ENCODE measurements around the gene PLK5. TPM values are rescaled to one million over a fixed set of nuclear protein-coding genes. Genes with fewer than 3 reads are reported as not detected.
A peak's percentile ranks its signal among the peaks of the same experiment; 100 is the strongest.

PLK5 gene
- total and polyA plus RNA-seq, 2 of the 4 experiments (the other 2 are of a cell fraction), result not detected

DNA sequence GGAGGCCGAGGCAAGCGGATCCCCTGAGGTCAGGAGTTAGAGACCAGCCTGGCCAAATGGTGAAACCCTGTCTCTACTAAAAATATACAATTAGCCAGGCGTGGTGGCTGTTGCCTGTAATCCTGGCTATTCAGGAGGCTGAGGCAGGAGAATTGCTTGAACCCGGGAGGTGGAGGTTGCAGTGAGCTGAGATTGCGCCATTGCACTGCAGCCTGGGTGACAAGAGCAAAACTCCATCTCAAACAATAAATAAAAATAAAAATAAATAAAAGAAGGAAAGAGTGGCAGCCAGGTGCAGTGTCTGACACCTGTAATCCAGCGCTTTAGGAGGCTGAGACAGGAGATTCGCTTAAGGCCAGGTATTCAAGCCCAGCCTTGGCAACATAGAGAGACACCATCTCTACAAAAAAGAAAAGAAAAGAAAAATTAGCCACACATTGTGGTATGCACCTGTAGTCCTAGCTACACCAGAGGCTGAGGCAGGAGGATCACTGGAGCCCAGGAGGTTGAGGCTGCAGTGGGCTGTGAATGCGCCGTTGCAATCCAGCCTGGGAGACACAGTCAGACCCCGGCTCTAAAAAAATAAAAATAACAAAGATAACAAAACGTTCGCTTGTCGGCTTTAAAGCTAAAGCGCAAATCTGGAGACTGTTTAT is 21.3 kb upstream of the PLK5 start:
- H3K18ac ChIP-seq (ENCODE audit: low read depth, low read length), result no peak overlapping the region
- no peak overlapping the region for H3K4me3 ChIP-seq (ENCODE audit: insufficient read depth, low read depth, low read length)
- no peaks in the 10 kb centered on the region; the same call in 1 of the 2 replicates for H3K9me1 ChIP-seq (ENCODE audit: insufficient read depth, low read length)
- no peak overlapping the region for H3K23ac ChIP-seq (ENCODE audit: low read depth, low read length)
- H2AK5ac ChIP-seq (ENCODE audit: low read depth, low read length), result no peak overlapping the region
- DNase-seq (no peak), ATAC-seq (ENCODE audit: low read depth) (no peak)
- peaks cover 5% of the 10 kb centered on the region for H3K4me1 ChIP-seq (ENCODE audit: control insufficient read depth, insufficient read depth, low read length)
- H3K27ac ChIP-seq (ENCODE audit: insufficient read depth, low read length), result no peak overlapping the region
- intact Hi-C loops (cut with micrococcal nuclease), result no loop called here
- peaks cover 8% of the 10 kb centered on the region for H3K36me3 ChIP-seq (ENCODE audit: control insufficient read depth, insufficient read depth, low read length)
- H4K91ac ChIP-seq (ENCODE audit: insufficient read depth, low read depth, low read length), result no peak overlapping the region
- no peak overlapping the region for H2BK5ac ChIP-seq (ENCODE audit: low read depth, low read length, poor library complexity, severe bottlenecking)
- peak overlapping the region; percentile 71 for H2AFZ ChIP-seq (replicated peaks; ENCODE audit: low read length, poor library complexity)
- H3K4ac ChIP-seq (ENCODE audit: low read depth, low read length), result no peak overlapping the region
- no peaks in the 10 kb centered on the region; the same call in 1 of the 2 replicates for H4K20me1 ChIP-seq (ENCODE audit: insufficient read depth, low read length)
- H2BK15ac ChIP-seq (ENCODE audit: low read depth, low read length), result no peak overlapping the region
- no TSS peak for BruUV-seq (replicated peaks)
- H3K79me1 ChIP-seq (ENCODE audit: low read depth in 1 of 2, low read length in 2 of 2), result no peaks in the 10 kb centered on the region
- peak overlapping the region; percentile 52 for H3K4me2 ChIP-seq (ENCODE audit: low read depth, low read length)
- no peaks in the 10 kb centered on the region for H3K9me3 ChIP-seq (ENCODE audit: control insufficient read depth, insufficient read depth, low read length)
- no peak overlapping the region for H2AK9ac ChIP-seq (replicated peaks; ENCODE audit: low read depth, low read length, poor library complexity)
- H2BK120ac ChIP-seq (ENCODE audit: low read depth, low read length), result no peak overlapping the region
- H3K27me3 ChIP-seq (ENCODE audit: control insufficient read depth, insufficient read depth, low read length), result peaks cover 7% of the 10 kb centered on the region; the same call in 1 of the 2 replicates
- no peak overlapping the region for H3K56ac ChIP-seq (ENCODE audit: extremely low read depth, insufficient read depth, low read length)
- CTCF ChIA-PET, result no interaction called here
- H4K8ac ChIP-seq (ENCODE audit: low read depth in 2 of 2, low read length in 2 of 2), result no peak overlapping the region; a peak in 1 of 4 replicates
- no peak overlapping the region for H3K9ac ChIP-seq (ENCODE audit: low read depth, low read length)
- no peak overlapping the region for H3K14ac ChIP-seq (replicated peaks; ENCODE audit: low read depth, low read length)
- H2BK20ac ChIP-seq (ENCODE audit: low read depth, low read length), result no peak overlapping the region
- no peak overlapping the region for H4K5ac ChIP-seq (ENCODE audit: low read depth, low read length)
- TF ChIP-seq MXI1 (IDR thresholded peaks at IDR 0.05; ENCODE audit: borderline replicate concordance, low read depth, low read length), result no peak
- no peak for TF ChIP-seq SMC3 (IDR thresholded peaks at IDR 0.05; ENCODE audit: low read depth, low read length)
- TF ChIP-seq NFE2L2 (IDR thresholded peaks at IDR 0.05; ENCODE audit: low read depth, low read length), result no peak
- POLR2A ChIA-PET (ENCODE audit: unreplicated experiment), result no interaction called here
- 13% methylated on average over 3 of the region's 14 CpGs; no CpG with 5 or more reads in 1 of the 2 experiments for WGBS, 2 experiments (ENCODE audit: extremely low coverage in 2 of 2, insufficient read length in 1 of 2)
- in situ Hi-C loops (cut with MboI; ENCODE audit: low sequenced_read_pairs), result no loop called here
- dilution Hi-C loops (cut with HindIII; ENCODE audit: low sequenced_read_pairs, unreplicated experiment), result no loop called here

Data from IMR-90 (cell line).